GM23338 (cell line): Measurements from ENCODE around the gene TMEM271.

Experiments
- CREB1 ChIP-seq: fragments of 250-450 bp; sonication (Bioruptor Pico); IDR thresholded peaks from 2 replicates; pipeline ENCODE4 v1.5.0; 2020; ENCODE audit warnings: low read depth, mild to moderate bottlenecking, moderate library complexity
- CTCF ChIP-seq, 2 experiments: fragments of 200-600 bp in 1 of 2; sonication (generic) in 1 of 2; conservative IDR thresholded peaks; 2 replicates each; pipeline versions ENCODE4 v1.5.1 to v1.6.1; 2016 to 2017; ENCODE audit warnings: antibody characterized with exemption in 2 of 2, low read depth in 2 of 2, mild to moderate bottlenecking in 2 of 2, moderate library complexity in 1 of 2
- ETS1 ChIP-seq: IDR thresholded peaks from 2 replicates; pipeline ENCODE4 v1.6.1; 2016; ENCODE audit warnings: antibody characterized with exemption
- EZH2 ChIP-seq: fragments of 200-600 bp; sonication (generic); IDR thresholded peaks from one replicate; pipeline ENCODE4 v1.8.0; 2017; ENCODE audit warnings: antibody characterized with exemption, mild to moderate bottlenecking, low read depth; ENCODE audit not compliant: unreplicated experiment
- EZH2phosphoT487 ChIP-seq: fragments of 200-600 bp; sonication (generic); IDR thresholded peaks from one replicate; pipeline ENCODE4 v1.8.1; 2018; ENCODE audit warnings: antibody characterized with exemption; ENCODE audit not compliant: unreplicated experiment
- JUNB ChIP-seq: IDR thresholded peaks from one replicate; pipeline ENCODE4 v1.6.1; 2016; ENCODE audit warnings: antibody characterized with exemption; ENCODE audit not compliant: unreplicated experiment
- POLR2AphosphoS5 ChIP-seq: IDR thresholded peaks from 2 replicates; pipeline ENCODE4 v1.6.1; 2016; ENCODE audit warnings: antibody characterized with exemption, low read depth
- REST ChIP-seq: IDR thresholded peaks from one replicate; pipeline ENCODE4 v1.6.1; 2018; ENCODE audit warnings: antibody characterized with exemption; ENCODE audit not compliant: unreplicated experiment
- STAT1 ChIP-seq: IDR thresholded peaks from one replicate; pipeline ENCODE4 v1.6.1; 2016; ENCODE audit warnings: antibody characterized with exemption; ENCODE audit not compliant: unreplicated experiment
- ZNF331 ChIP-seq: fragments of 250-450 bp; sonication (Bioruptor Pico); IDR thresholded peaks from 2 replicates; pipeline ENCODE4 v1.5.0; 2020; ENCODE audit warnings: low read depth, mild to moderate bottlenecking, moderate library complexity
- ZNF462 ChIP-seq: fragments of 250-450 bp; sonication (Bioruptor Pico); IDR thresholded peaks from 2 replicates; pipeline ENCODE4 v1.5.0; 2020; ENCODE audit warnings: mild to moderate bottlenecking, moderate library complexity

GRCh38 chr4:617644-618641, 41.8 kb upstream of the TMEM271 start:
- TF ChIP-seq CTCF (conservative IDR thresholded peaks at IDR 0.05; ENCODE audit: low read depth in 2 of 2) (no peak), POLR2AphosphoS5 (no peak), REST (no peak), EZH2 (no peak), JUNB (no peak), ETS1 (no peak), CREB1 (CRISPR knock-in tag) (no peak), EZH2phosphoT487 (no peak), STAT1 (no peak), ZNF331 (CRISPR knock-in tag) (no peak), ZNF462 (CRISPR knock-in tag) (no peak)
